ENCODE results near the gene TIMM13.

DNA sequence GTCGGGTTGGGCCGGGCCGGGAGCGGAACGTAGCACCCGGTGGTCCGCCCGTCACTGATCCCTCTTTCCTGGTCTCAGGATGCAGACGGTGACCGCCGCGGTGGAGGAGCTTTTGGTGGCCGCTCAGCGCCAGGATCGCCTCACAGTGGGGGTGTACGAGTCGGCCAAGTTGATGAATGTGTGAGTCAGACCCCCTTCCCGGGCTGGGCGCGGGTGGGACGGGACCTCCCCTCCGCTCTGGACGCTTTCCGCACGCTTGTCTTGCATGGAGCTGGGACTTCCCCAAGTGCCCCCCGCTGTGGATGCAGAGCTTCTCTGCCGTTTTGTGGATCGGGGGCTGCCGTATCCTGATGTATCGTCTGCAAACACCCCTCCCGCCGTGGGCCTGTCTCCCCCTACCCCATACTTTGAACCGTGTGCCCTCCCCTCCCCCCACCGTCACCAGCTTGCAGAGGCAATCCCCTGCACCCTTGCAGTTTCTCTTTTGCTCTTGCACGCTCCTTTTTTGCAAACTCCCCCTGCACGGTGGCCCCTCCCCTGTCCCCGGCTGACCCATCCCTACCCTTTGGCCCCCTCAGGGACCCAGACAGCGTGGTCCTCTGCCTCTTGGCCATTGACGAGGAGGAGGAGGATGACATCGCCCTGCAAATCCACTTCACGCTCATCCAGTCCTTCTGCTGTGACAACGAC, 49.2 kb upstream of the TIMM13 start:
- TF ChIP-seq, protein P1, sequence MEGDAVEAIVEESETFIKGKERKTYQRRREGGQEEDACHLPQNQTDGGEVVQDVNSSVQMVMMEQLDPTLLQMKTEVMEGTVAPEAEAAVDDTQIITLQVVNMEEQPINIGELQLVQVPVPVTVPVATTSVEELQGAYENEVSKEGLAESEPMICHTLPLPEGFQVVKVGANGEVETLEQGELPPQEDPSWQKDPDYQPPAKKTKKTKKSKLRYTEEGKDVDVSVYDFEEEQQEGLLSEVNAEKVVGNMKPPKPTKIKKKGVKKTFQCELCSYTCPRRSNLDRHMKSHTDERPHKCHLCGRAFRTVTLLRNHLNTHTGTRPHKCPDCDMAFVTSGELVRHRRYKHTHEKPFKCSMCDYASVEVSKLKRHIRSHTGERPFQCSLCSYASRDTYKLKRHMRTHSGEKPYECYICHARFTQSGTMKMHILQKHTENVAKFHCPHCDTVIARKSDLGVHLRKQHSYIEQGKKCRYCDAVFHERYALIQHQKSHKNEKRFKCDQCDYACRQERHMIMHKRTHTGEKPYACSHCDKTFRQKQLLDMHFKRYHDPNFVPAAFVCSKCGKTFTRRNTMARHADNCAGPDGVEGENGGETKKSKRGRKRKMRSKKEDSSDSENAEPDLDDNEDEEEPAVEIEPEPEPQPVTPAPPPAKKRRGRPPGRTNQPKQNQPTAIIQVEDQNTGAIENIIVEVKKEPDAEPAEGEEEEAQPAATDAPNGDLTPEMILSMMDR (IDR thresholded peaks at IDR 0.05 in 8 of 11, conservative IDR thresholded peaks at IDR 0.05 in 3 of 11), result no peak
- TF ChIP-seq POLR2A (IDR thresholded peaks at IDR 0.05) (no peak), POLR2AphosphoS5 (IDR thresholded peaks at IDR 0.05) (peak in 1 of 3 donors; percentile 57)

Data from spleen (tissue), 7 donors.